Transverse colon (tissue), 4 donors: ENCODE measurements around the gene ORAI3. TPM values are rescaled to one million over a fixed set of nuclear protein-coding genes. Genes with fewer than 3 reads are reported as not detected.
A peak's percentile ranks its signal among the peaks of the same experiment; 100 is the strongest.

ENCODE experiments used
- DNase-seq: peaks from one replicate; pipeline ENCODE4 v3.0.0-alpha.2; 2019
- H3K27ac ChIP-seq, 4 donors: fragments of 200-600 bp; sonication (generic); 2 replicates each; pipeline ENCODE4 v1.5.1; 2016 to 2018; ENCODE audit warnings: inconsistent platforms in 4 of 4
- H3K27me3 ChIP-seq: fragments of 200-600 bp; sonication (generic); 2 replicates; pipeline ENCODE4 v1.5.1; 2017; ENCODE audit warnings: inconsistent platforms
- H3K36me3 ChIP-seq, 4 donors: fragments of 200-600 bp; sonication (generic); 2 replicates each; pipeline ENCODE4 v1.5.1; 2017 to 2019; ENCODE audit warnings: inconsistent platforms in 4 of 4
- H3K4me1 ChIP-seq, 4 donors: fragments of 200-600 bp; sonication (generic); 2 replicates each; pipeline ENCODE4 v1.5.1; 2017 to 2020; ENCODE audit warnings: inconsistent platforms in 4 of 4
- H3K4me3 ChIP-seq, 4 donors: fragments of 200-600 bp; sonication (generic); 1 replicate in 1 of 4; 2 replicates in 3 of 4; pipeline versions ENCODE4 v1.5.1 to v1.6.1; 2017 to 2019; ENCODE audit warnings: inconsistent platforms in 4 of 4
- H3K9me3 ChIP-seq, 2 donors: fragments of 200-600 bp; sonication (generic); 2 replicates each; pipeline ENCODE4 v1.5.1; 2017 to 2019; ENCODE audit warnings: inconsistent platforms in 2 of 2
- CTCF ChIP-seq, 5 experiments: fragments of 200-600 bp in 3 of 5; fragments of 450-650 bp in 2 of 5; sonication (generic) in 3 of 5; IDR thresholded peaks; 1 replicate in 2 of 5; 2 replicates in 3 of 5; pipeline ENCODE4 v1.5.1; 2016 to 2017; ENCODE audit warnings: antibody characterized with exemption in 5 of 5, inconsistent platforms in 3 of 5, mild to moderate bottlenecking in 2 of 5, moderate library complexity in 1 of 5
- EP300 ChIP-seq: sonication (generic); formaldehyde crosslinking; IDR thresholded peaks from one replicate; pipeline ENCODE4 v1.6.1; 2017; ENCODE audit warnings: antibody characterized with exemption, low read depth
- POLR2A ChIP-seq: fragments of 450-650 bp; IDR thresholded peaks from one replicate; pipeline ENCODE4 v1.6.1; 2016; ENCODE audit warnings: antibody characterized with exemption, mild to moderate bottlenecking, moderate library complexity
- POLR2AphosphoS5 ChIP-seq, 3 donors: sonication (generic); formaldehyde crosslinking; IDR thresholded peaks; one replicate each; pipeline ENCODE4 v1.6.1; 2016; ENCODE audit warnings: antibody characterized with exemption in 3 of 3
- WGBS, 2 donors: methylation state at CpG; one replicate each; pipeline ENCODE4 v1.1.5; 2018; ENCODE audit warnings: low coverage in 1 of 2; 5-methylcytosine and 5-hydroxymethylcytosine counted together
- in situ Hi-C, 4 donors: fragments of 200-750 bp; cut with MboI; loops; one replicate each; pipeline versions ENCODE4 v1.15.0 to v1.15.1; 2017; ENCODE audit warnings: low sequenced_read_pairs in 3 of 4, low pct_ligation_motif_present in 1 of 4, low pct_unique_long_range_greater_than_20kb in 1 of 4
- intact Hi-C: fragments of 100-400 bp; cut with DNase I; formaldehyde crosslinking; loops from one replicate; pipeline ENCODE4 v1.15.1; 2023; ENCODE audit warnings: low total_unique reads
- total RNA-seq, 4 donors: library from RNA; depleted of rRNA; stranded (reverse); fragments of >200 nt; gene quantifications; one replicate each; pipeline ENCODE4 v1.1.0, GENCODE V29; 2016

The ORAI3 gene
- total RNA-seq, 4 donors from 2014 or later: 24.8 to 45.6 (median 31.3) TPM

GRCh38 chr16:30904114-30904780 lies 44.6 kb upstream of the ORAI3 start:
- intact Hi-C loops: loop anchor here (5.0 kb wide), 1 partner anchor 57 kb away; no protein-coding TSS in a partner anchor
- no peak for TF ChIP-seq POLR2AphosphoS5 (IDR thresholded peaks at IDR 0.05)
- no peak for TF ChIP-seq EP300
- no peak for TF ChIP-seq POLR2A
- no peak for TF ChIP-seq CTCF (IDR thresholded peaks at IDR 0.05)
- in situ Hi-C loops: no loop called here
- DNase-seq: no peak
- Histone ChIP-seq H3K27me3 (no peaks in the 10 kb centered on the region), H3K27ac (peak overlapping the region; percentile 90 to 96 (median 95)), H3K4me1 (peaks cover 0 to 30% (median 11%) of the 10 kb centered on the region in 4 donors), H3K4me3 (no peak overlapping the region), H3K36me3 (no peaks in the 10 kb centered on the region), H3K9me3 (no peaks in the 10 kb centered on the region)
- WGBS, 2 donors: 87 to 100% methylated on average over 1 to 19 of the region's 19 CpGs

- intact Hi-C loops (no loop called here), in situ Hi-C loops (loop anchor here in 1 of 4 donors (5.0 kb wide), 1 partner anchor 45 kb away; no protein-coding TSS in a partner anchor)
- H3K27me3 ChIP-seq: no peaks in the 10 kb centered on the region
- 88% methylated on average over 4 of the region's 4 CpGs; no CpG with 5 or more reads in 1 of the 2 donors for WGBS, 2 donors
- no peak overlapping the region for H3K27ac ChIP-seq
- DNase-seq: no peak
- H3K36me3 ChIP-seq: no peaks in the 10 kb centered on the region
- no peak overlapping the region for H3K4me3 ChIP-seq
- H3K4me1 ChIP-seq: peaks cover 0 to 21% (median 7%) of the 10 kb centered on the region in 4 donors
- TF ChIP-seq CTCF (IDR thresholded peaks at IDR 0.05): no peak
- H3K9me3 ChIP-seq: no peaks in the 10 kb centered on the region
Observed at GRCh38 chr16:30907064-30907463, 41.8 kb upstream of the ORAI3 start.

- 75% methylated on average over 18 of the region's 18 CpGs; no CpG with 5 or more reads in 1 of the 2 donors for WGBS, 2 donors
- no peak for DNase-seq
- intact Hi-C loops: no loop called here
- Histone ChIP-seq H3K36me3 (no peaks in the 10 kb centered on the region), H3K4me3 (no peak overlapping the region), H3K27ac (no peak overlapping the region), H3K27me3 (no peaks in the 10 kb centered on the region), H3K4me1 (no peaks in the 10 kb centered on the region), H3K9me3 (no peaks in the 10 kb centered on the region)
- in situ Hi-C loops: loop anchor here in 2 of 4 donors (10.0 kb wide), 1 partner anchor 66 kb away; no protein-coding TSS in a partner anchor
- TF ChIP-seq EP300: no peak
- no peak for TF ChIP-seq CTCF (IDR thresholded peaks at IDR 0.05)
- TF ChIP-seq POLR2A: no peak
- no peak for TF ChIP-seq POLR2AphosphoS5 (IDR thresholded peaks at IDR 0.05)
Observed at GRCh38 chr16:30910427-30911029, 38.3 kb upstream of the ORAI3 start.

GRCh38 chr16:30912794-30913412 lies 36.0 kb upstream of the ORAI3 start:
- no peaks in the 10 kb centered on the region for H3K36me3 ChIP-seq
- 83 to 96% methylated on average over 3 to 6 of the region's 6 CpGs for WGBS, 2 donors
- no peaks in the 10 kb centered on the region for H3K4me1 ChIP-seq
- H3K9me3 ChIP-seq: no peaks in the 10 kb centered on the region
- no peak for DNase-seq
- TF ChIP-seq POLR2AphosphoS5 (IDR thresholded peaks at IDR 0.05): no peak
- no peak for TF ChIP-seq POLR2A
- no peak for TF ChIP-seq CTCF (IDR thresholded peaks at IDR 0.05)
- no peak for TF ChIP-seq EP300
- no peak overlapping the region for H3K27ac ChIP-seq
- no peak overlapping the region for H3K4me3 ChIP-seq
- intact Hi-C loops: no loop called here
- no peaks in the 10 kb centered on the region for H3K27me3 ChIP-seq
- in situ Hi-C loops: loop anchor here in 2 of 4 donors (10.0 kb wide), 1 partner anchor 68 kb away; no protein-coding TSS in a partner anchor
